ENCODE data around the gene CHD6. TPM values are rescaled to one million over a fixed set of nuclear protein-coding genes. Genes with fewer than 3 reads are reported as not detected.

Gene CHD6
- total RNA-seq, 1 donor from 2014 or later, result 36.8 TPM

DNA sequence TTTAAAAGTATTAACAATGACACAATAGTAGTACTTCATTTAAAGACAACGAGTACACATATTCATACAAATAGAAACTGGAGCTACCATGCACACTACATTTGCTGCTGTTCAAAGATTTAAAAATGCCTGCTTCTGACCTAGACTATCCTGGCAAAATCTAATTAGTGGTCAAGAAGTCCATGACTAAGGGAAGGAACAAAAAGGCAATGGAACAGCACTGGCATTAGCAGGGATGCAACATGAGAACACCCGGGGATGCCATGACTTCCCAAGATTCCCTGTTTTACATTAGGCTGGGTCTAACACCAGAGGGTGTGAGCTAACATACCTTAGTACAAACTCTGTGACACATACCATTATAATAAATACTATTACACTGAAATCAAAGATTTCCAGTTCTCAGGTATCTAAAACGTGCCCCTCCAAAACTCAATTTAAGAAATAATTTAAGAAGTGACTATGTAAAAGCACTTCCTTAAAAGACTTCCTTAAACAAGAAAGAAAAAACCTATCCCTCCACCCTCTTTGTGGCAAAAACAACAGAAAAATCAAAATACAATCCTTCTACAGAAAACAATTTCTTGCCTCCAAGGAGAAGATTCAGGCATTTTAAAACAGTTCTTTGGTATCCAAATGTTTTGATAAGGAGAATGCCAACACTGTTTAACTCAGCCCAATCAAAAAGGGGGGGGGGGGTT, 25.5 kb downstream of the CHD6 start:
- Mint-ChIP-seq H3K27ac (no peak overlapping the region), H3K27me3 (ENCODE audit: insufficient read depth) (no peaks in the 10 kb centered on the region), H3K4me3 (no peak overlapping the region), H3K9me3 (peaks cover 49% of the 10 kb centered on the region), H3K36me3 (ENCODE audit: low read depth) (peaks cover 18% of the 10 kb centered on the region), H3K4me1 (ENCODE audit: low read depth) (no peaks in the 10 kb centered on the region)
- no peak for DNase-seq (ENCODE audit: low spot score)
- intact Hi-C loops (cut with micrococcal nuclease), result no loop called here

DNA sequence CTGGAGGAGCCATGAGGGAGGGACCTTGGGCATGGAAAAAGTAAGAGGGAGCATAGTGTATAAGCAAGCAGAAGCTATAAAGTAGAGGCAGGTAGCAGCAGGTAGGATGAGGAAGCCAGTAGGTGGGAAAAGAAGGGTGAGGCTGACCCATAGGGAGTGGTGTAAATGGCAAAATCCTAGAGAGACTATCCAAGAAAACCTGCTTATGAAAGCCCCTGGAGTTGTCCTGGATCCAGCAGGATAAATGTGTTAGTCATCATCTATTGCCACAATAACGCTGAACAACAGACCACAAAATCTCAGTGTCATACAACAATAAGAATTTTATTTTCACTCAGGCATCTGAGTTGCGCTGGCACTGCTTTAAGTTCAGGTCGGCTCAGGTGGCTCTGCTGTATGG, 30.2 kb downstream of the CHD6 start:
- Mint-ChIP-seq H3K36me3 (ENCODE audit: low read depth) (peaks cover 21% of the 10 kb centered on the region), H3K4me1 (ENCODE audit: low read depth) (no peaks in the 10 kb centered on the region), H3K9me3 (peaks cover 33% of the 10 kb centered on the region), H3K27ac (no peak overlapping the region), H3K27me3 (ENCODE audit: insufficient read depth) (no peaks in the 10 kb centered on the region), H3K4me3 (no peak overlapping the region)
- intact Hi-C loops (cut with micrococcal nuclease), result no loop called here
- no peak for DNase-seq (ENCODE audit: low spot score)

DNA sequence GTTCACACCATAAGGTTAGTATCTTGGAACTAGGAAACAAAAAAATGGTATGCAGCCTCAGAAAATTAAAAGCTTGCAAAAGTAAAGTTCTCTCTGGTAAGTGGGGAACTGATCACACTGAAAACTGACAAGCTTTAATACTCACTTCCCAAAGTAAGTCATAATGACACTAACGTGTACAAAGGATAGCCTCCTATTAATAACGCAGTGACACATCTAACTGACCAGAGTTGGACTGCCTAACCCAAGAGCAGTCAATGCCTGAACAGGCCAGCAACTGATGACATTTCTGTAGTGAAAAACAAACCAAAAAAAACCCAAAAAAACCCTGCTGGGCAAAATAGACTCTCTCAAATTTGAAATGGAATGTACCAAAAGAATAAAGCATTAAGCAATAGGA, 30.7 kb downstream of the CHD6 start:
- no peak for DNase-seq (ENCODE audit: low spot score)
- peaks cover 33% of the 10 kb centered on the region for H3K9me3 Mint-ChIP-seq
- H3K27ac Mint-ChIP-seq, result no peak overlapping the region
- H3K4me1 Mint-ChIP-seq (ENCODE audit: low read depth), result no peaks in the 10 kb centered on the region
- intact Hi-C loops (cut with micrococcal nuclease), result no loop called here
- H3K4me3 Mint-ChIP-seq, result no peak overlapping the region
- H3K27me3 Mint-ChIP-seq (ENCODE audit: insufficient read depth), result no peaks in the 10 kb centered on the region
- peaks cover 21% of the 10 kb centered on the region for H3K36me3 Mint-ChIP-seq (ENCODE audit: low read depth)

DNA sequence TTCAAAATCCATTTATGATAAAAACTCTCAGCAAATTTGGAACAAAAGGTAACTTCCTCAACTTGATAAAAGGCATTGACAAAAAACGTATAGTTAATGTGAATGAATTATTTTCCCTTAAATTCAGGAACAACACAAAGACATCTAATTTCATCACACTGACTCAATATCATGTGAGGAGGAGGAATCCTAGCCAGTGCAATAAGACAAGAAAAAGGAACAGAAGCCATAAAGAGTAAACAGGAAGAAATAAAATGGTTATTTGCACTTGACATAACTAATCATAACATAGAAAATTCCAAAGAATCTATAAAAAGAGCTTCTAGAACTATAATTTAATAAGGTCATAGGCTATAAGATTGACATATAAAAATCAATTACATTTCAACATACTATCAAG, 31.4 kb downstream of the CHD6 start:
- Mint-ChIP-seq H3K4me3 (no peak overlapping the region), H3K9me3 (peaks cover 33% of the 10 kb centered on the region), H3K36me3 (ENCODE audit: low read depth) (peaks cover 21% of the 10 kb centered on the region), H3K27me3 (ENCODE audit: insufficient read depth) (peaks cover 2% of the 10 kb centered on the region), H3K27ac (no peak overlapping the region), H3K4me1 (ENCODE audit: low read depth) (no peaks in the 10 kb centered on the region)
- intact Hi-C loops (cut with micrococcal nuclease), result no loop called here
- DNase-seq (ENCODE audit: low spot score), result no peak

DNA sequence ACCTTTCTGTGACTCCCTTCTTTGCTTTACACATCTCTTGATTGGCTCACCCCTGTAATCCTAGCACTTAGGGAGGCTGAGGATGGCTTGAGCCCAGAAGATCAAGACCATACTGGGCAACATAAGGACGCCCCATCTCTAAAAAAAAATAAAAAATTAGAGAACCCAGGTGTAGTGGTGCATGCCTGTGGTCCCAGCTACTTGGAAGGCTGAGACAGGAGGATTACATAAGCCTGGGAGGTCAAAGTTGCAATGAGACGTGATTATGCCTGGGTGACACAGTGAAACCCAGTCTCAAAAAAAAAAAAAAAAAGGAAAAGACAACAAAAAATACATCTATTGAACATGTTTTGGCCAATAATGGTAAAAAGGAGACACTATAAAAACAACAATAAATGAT, 37.8 kb downstream of the CHD6 start:
- DNase-seq (ENCODE audit: low spot score), result no peak
- H3K4me3 Mint-ChIP-seq, result no peak overlapping the region
- no peaks in the 10 kb centered on the region for H3K36me3 Mint-ChIP-seq (ENCODE audit: low read depth)
- H3K27me3 Mint-ChIP-seq (ENCODE audit: insufficient read depth), result peaks cover 2% of the 10 kb centered on the region
- H3K4me1 Mint-ChIP-seq (ENCODE audit: low read depth), result peaks cover 13% of the 10 kb centered on the region
- no peak overlapping the region for H3K27ac Mint-ChIP-seq
- peaks cover 8% of the 10 kb centered on the region for H3K9me3 Mint-ChIP-seq
- intact Hi-C loops (cut with micrococcal nuclease), result no loop called here

DNA sequence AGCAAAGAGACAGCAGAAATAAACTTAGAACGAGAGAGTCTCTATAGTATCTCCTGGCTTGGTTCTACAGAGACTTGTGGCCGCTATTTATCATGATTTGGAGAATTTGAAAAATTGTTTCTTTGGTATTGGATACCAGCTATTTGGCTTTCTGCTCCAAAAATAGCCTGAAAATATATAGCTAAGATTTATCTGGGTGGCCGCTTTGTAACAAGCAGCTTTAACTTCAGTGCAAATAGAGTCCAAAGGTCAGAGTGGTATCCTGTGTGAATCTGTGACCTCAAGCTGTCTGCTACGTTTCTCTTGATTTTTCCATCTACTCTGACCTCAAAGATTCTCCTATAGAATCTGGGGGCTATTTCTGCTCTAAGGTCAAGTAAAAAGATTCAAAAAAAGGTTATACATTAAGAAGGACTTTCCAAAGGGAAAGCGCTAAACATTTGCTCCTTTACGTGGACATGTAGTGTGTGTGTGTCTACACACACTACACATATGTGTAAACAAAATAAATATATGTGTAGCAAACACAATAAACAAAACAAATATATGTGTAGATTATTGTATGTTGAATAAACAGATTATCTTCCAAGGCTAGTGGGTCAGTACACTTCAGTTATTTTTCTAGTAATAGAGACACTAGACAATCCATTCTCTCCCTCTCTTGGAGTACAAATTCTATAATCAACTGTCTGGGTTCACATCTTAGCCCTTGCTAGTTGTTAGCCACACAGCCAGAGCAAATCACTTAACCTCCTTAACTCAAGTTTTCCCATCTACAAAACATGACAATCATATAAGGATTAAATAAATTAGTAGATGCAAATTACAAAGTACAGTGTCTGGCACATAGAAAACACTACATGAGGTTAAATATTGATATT, 40.8 kb downstream of the CHD6 start:
- Mint-ChIP-seq H3K27me3 (ENCODE audit: insufficient read depth) (peaks cover under 1% of the 10 kb centered on the region), H3K9me3 (peaks cover 19% of the 10 kb centered on the region), H3K36me3 (ENCODE audit: low read depth) (peaks cover 4% of the 10 kb centered on the region), H3K27ac (no peak overlapping the region), H3K4me1 (ENCODE audit: low read depth) (peaks cover 29% of the 10 kb centered on the region), H3K4me3 (no peak overlapping the region)
- DNase-seq (ENCODE audit: low spot score), result no peak
- intact Hi-C loops (cut with micrococcal nuclease), result no loop called here

DNA sequence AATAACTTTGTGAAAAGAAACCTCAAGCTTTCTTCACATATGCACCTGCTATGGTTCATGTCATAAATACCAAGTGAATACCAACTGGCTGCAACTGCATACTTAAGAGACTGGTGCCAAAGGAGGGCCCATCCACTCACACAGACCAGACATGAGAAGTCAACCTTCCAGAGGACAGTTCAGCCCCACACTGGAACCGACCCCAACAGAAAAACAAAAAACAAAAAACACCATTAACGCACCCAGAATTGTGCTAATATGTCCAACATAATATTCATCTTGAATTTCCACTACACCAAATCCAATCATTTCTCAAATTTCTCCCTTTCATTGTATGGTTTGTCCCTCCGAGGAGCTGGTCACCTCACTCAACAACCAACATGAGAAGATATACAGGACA, 42.8 kb downstream of the CHD6 start:
- H3K27me3 Mint-ChIP-seq (ENCODE audit: insufficient read depth), result peaks cover 3% of the 10 kb centered on the region

DNA sequence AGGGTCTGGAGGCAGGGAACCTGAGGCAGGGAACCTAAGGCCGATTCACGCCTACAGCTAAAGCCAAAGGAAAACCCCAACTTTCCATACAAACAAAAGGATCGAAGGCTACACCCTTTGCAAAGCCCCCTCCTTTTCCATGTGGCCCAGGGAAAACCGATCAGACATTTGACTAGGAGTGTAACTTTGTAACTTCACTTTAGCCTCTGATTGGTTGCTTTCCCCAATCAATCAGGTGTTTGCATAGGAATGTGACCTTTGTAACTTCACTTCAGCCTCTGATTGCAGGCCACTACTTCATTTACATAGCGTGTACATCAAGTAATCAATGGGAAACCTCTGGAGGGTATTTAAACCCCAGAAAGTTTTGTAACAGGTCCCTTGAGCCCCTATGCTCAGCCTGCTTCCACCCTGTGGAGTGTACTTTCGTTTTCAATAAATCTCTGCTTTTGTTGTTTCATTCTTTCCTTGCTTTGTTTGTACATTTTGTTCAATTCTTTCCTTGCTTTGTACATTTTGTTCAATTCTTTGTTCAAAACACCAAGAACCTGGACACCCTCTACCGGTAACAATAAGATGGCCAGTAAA, 43.3 kb downstream of the CHD6 start:
- no peak overlapping the region for H3K4me3 Mint-ChIP-seq
- H3K27ac Mint-ChIP-seq, result no peak overlapping the region
- peaks cover 19% of the 10 kb centered on the region for H3K9me3 Mint-ChIP-seq
- H3K27me3 Mint-ChIP-seq (ENCODE audit: insufficient read depth), result peaks cover 4% of the 10 kb centered on the region
- peaks cover 29% of the 10 kb centered on the region for H3K4me1 Mint-ChIP-seq (ENCODE audit: low read depth)
- H3K36me3 Mint-ChIP-seq (ENCODE audit: low read depth), result peaks cover 4% of the 10 kb centered on the region
- no peak for DNase-seq (ENCODE audit: low spot score)
- intact Hi-C loops (cut with micrococcal nuclease), result no loop called here

More for the DNA sequence above, 42.8 kb downstream of the CHD6 start:
- peaks cover 29% of the 10 kb centered on the region for H3K4me1 Mint-ChIP-seq (ENCODE audit: low read depth)
- H3K27ac Mint-ChIP-seq, result no peak overlapping the region
- H3K36me3 Mint-ChIP-seq (ENCODE audit: low read depth), result peaks cover 4% of the 10 kb centered on the region
- intact Hi-C loops (cut with micrococcal nuclease), result no loop called here
- peaks cover 19% of the 10 kb centered on the region for H3K9me3 Mint-ChIP-seq
- no peak for DNase-seq (ENCODE audit: low spot score)
- no peak overlapping the region for H3K4me3 Mint-ChIP-seq

DNA sequence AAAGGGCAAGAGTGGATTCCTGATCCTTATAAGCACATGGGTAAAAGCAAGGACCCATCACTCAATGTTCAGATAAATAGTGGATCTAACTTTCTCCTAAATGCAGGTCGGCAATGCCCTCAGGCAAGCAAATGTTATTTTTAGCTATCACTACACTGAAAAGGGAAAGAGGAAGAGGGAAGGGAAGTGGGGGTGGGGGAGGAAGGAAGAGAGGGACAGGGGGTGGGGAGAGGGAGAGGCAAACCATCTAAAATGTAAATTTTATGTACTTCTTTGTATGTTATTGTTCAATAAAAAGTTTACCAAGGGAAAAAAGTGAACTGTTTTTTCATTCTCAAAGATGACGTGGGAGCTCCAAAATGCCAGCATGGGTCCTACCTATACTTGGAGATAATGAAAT, 44.2 kb downstream of the CHD6 start:
- Mint-ChIP-seq H3K36me3 (ENCODE audit: low read depth) (peaks cover 4% of the 10 kb centered on the region), H3K27me3 (ENCODE audit: insufficient read depth) (peaks cover 4% of the 10 kb centered on the region), H3K4me3 (no peak overlapping the region), H3K9me3 (peaks cover 19% of the 10 kb centered on the region), H3K27ac (no peak overlapping the region), H3K4me1 (ENCODE audit: low read depth) (peaks cover 32% of the 10 kb centered on the region)
- intact Hi-C loops (cut with micrococcal nuclease), result no loop called here
- DNase-seq (ENCODE audit: low spot score), result no peak

DNA sequence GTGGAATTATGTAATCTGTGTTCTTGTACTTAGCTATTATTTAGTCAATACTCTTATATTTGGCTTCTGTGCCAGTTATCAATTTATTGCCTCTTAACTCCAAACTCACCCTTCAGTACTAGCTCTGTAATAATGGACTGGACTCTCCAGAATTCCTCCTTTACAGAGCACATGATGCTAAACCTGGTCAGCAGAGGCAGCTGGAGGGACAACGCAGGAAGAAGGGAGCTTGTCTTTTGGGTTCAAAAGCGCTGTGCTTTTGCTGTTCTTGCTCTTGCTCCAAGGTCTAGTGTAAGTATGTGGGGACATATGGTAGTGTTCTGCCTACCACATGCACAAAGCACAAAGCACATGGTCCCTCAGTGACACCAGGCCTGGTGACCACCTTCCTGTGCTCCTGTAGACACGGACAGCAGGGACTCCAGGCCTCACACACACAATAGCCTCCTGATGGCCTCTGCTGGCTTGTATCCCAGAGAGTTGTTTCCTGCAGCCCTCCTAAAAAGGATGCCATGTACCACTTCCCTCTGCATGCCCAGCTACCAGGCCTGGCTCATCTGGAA, 46.1 kb downstream of the CHD6 start:
- intact Hi-C loops (cut with micrococcal nuclease), result no loop called here
- Mint-ChIP-seq H3K36me3 (ENCODE audit: low read depth) (peaks cover 4% of the 10 kb centered on the region), H3K4me3 (no peak overlapping the region), H3K4me1 (ENCODE audit: low read depth) (peaks cover 32% of the 10 kb centered on the region), H3K9me3 (peaks cover 19% of the 10 kb centered on the region), H3K27ac (no peak overlapping the region), H3K27me3 (ENCODE audit: insufficient read depth) (peaks cover 4% of the 10 kb centered on the region)
- no peak for DNase-seq (ENCODE audit: low spot score)

DNA sequence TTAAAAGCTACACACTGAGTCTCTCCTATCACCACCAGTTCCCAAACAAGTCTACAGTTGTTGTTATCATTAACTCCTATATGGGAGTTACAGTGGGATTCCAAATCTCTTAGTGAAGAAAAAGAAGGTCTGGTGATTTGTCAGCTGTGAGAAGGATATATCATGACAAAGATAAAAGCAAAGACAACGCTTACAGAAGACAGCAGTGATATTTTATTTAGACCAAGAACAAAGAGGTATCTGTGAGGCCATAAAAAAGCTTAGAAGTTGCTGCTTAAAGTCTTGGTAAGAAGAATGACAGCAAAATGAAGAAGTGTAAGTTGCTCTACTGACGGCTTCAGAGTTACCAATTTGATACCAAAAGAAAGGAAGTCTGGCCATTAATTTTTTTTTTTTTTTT, 47.2 kb downstream of the CHD6 start:
- intact Hi-C loops (cut with micrococcal nuclease), result no loop called here
- Mint-ChIP-seq H3K4me3 (no peak overlapping the region), H3K27me3 (ENCODE audit: insufficient read depth) (peaks cover 4% of the 10 kb centered on the region), H3K9me3 (peaks cover 19% of the 10 kb centered on the region), H3K4me1 (ENCODE audit: low read depth) (peaks cover 22% of the 10 kb centered on the region), H3K27ac (no peak overlapping the region), H3K36me3 (ENCODE audit: low read depth) (peaks cover 4% of the 10 kb centered on the region)
- no peak for DNase-seq (ENCODE audit: low spot score)

DNA sequence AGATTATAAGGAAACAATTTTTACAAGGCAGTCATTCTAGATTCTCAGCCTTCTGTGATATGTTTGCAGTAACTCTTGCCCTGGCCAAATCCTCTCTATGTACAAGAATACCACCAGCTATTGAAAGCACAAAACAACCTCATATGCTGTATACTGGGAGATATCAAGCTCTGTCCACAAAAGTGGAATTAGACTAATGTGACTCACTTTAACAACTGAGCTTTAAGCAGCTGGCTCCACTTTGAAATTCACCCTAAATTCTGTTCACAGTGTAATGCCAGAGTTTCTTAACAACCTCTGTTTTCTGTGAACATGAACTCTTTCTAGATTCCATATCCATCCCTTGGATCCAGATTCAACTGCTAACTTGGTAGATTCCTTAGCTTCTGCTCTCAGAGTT, 47.6 kb downstream of the CHD6 start:
- peaks cover 17% of the 10 kb centered on the region for H3K9me3 Mint-ChIP-seq
- H3K4me1 Mint-ChIP-seq (ENCODE audit: low read depth), result peaks cover 22% of the 10 kb centered on the region
- H3K27ac Mint-ChIP-seq, result no peak overlapping the region
- peaks cover 4% of the 10 kb centered on the region for H3K36me3 Mint-ChIP-seq (ENCODE audit: low read depth)
- peaks cover 4% of the 10 kb centered on the region for H3K27me3 Mint-ChIP-seq (ENCODE audit: insufficient read depth)
- H3K4me3 Mint-ChIP-seq, result no peak overlapping the region
- DNase-seq (ENCODE audit: low spot score), result no peak
- intact Hi-C loops (cut with micrococcal nuclease), result no loop called here

DNA sequence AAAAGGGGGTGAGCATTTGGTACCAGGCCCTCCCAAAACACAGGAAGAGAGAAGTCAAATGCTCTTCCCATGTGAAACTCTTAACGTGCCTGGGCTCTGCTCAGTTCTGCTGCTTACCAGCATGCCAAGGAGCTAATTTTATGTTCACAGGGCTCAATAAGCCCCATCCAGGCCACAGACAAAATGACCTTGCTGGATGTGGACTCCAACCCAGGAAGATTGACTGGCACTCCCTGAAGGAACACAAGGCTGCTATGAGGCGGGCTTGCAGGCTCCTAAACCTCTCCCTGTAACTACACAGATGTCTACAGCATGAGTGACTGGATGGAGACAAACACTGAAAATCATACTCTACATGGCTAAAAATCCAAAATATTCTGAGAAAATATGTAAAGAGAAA, 50.6 kb downstream of the CHD6 start:
- no peak overlapping the region for H3K4me3 Mint-ChIP-seq
- no peak overlapping the region for H3K27ac Mint-ChIP-seq
- no peaks in the 10 kb centered on the region for H3K9me3 Mint-ChIP-seq
- intact Hi-C loops (cut with micrococcal nuclease), result no loop called here
- peaks cover 6% of the 10 kb centered on the region for H3K4me1 Mint-ChIP-seq (ENCODE audit: low read depth)
- H3K36me3 Mint-ChIP-seq (ENCODE audit: low read depth), result no peaks in the 10 kb centered on the region
- peaks cover 4% of the 10 kb centered on the region for H3K27me3 Mint-ChIP-seq (ENCODE audit: insufficient read depth)
- no peak for DNase-seq (ENCODE audit: low spot score)
